ENCODE measurements around the gene PDE6B.
"Not testable (repeated sequence)": the region's sequence is repeated elsewhere in the genome, so short reads cannot be mapped to it uniquely, and the experiment has no call there.

PDE6B gene

GRCh38 chr4:622071-622995 is 3.0 kb upstream of the PDE6B start:
- no peak for DNase-seq (ENCODE audit: low read depth in 2 of 2)

GRCh38 chr4:622996-623913 is 2.1 kb upstream of the PDE6B start:
- DNase-seq (ENCODE audit: low read depth in 2 of 2): no peak

GRCh38 chr4:623914-624566 is 1.3 kb upstream of the PDE6B start:
- DNase-seq (ENCODE audit: low read depth in 2 of 2): no peak

- no peak for DNase-seq (ENCODE audit: low read depth in 2 of 2)
Observed at GRCh38 chr4:625631-626161, 323 bp downstream of the PDE6B start.

- no peak for DNase-seq (ENCODE audit: low read depth in 2 of 2)
Observed at GRCh38 chr4:626201-627091, 1.1 kb downstream of the PDE6B start.

GRCh38 chr4:627347-628125 is 2.2 kb downstream of the PDE6B start:
- no peak for DNase-seq (ENCODE audit: low read depth in 2 of 2)

GRCh38 chr4:628311-628741 is 3.0 kb downstream of the PDE6B start:
- no peak for DNase-seq (ENCODE audit: low read depth in 2 of 2)

GRCh38 chr4:628821-629635 is 3.7 kb downstream of the PDE6B start:
- DNase-seq (ENCODE audit: low read depth in 2 of 2): no peak

- DNase-seq (ENCODE audit: low read depth in 2 of 2): no peak
Observed at GRCh38 chr4:629636-629914, 4.2 kb downstream of the PDE6B start.

- no peak for DNase-seq (ENCODE audit: low read depth in 2 of 2)
Observed at GRCh38 chr4:629915-630641, 4.7 kb downstream of the PDE6B start.

- no peak for DNase-seq (ENCODE audit: low read depth in 2 of 2)
Observed at GRCh38 chr4:630656-631055, 5.3 kb downstream of the PDE6B start.

GRCh38 chr4:632196-632790 is 6.9 kb downstream of the PDE6B start:
- no peak for DNase-seq (ENCODE audit: low read depth in 2 of 2)

GRCh38 chr4:632926-633325 is 7.6 kb downstream of the PDE6B start:
- no peak for DNase-seq (ENCODE audit: low read depth in 2 of 2)

GRCh38 chr4:633406-633805 is 8.0 kb downstream of the PDE6B start:
- DNase-seq (ENCODE audit: low read depth in 2 of 2): no peak

GRCh38 chr4:633976-634598 is 8.7 kb downstream of the PDE6B start:
- DNase-seq (ENCODE audit: low read depth in 2 of 2): no peak

GRCh38 chr4:634599-634985 is 9.2 kb downstream of the PDE6B start:
- no peak for DNase-seq (ENCODE audit: low read depth in 2 of 2)

- DNase-seq (ENCODE audit: low read depth in 2 of 2): not testable (repeated sequence)
Observed at GRCh38 chr4:635066-635835, 9.9 kb downstream of the PDE6B start.
